ENCODE measurements around the gene SLC25A6. TPM values are rescaled to one million over a fixed set of nuclear protein-coding genes. Genes with fewer than 3 reads are reported as not detected.
"Not testable (repeated sequence)": the region's sequence is repeated elsewhere in the genome, so short reads cannot be mapped to it uniquely, and the experiment has no call there.

SLC25A6 gene
- total RNA-seq, 4 donors from 2014 or later: 60.0 to 69.9 (median 65.1) TPM

DNA sequence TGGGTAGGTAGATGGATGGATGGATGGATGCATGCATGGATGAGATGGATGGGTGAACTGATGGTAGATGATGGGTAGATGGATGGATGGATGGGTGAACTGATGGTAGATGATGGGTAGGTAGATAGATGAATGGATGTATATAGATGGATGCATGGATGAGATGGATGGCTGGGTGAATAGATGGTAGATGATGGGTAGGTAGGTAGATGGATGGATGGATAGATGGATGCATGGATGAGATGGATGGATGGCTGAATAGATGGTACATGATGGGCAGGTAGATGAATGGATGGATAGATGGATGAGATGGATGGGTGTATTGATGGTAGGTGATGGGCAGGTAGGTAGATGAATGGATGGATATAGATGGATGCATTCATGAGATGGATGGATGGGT is 15.1 kb upstream of the SLC25A6 start:
- H3K4me1 ChIP-seq: no peaks in the 10 kb centered on the region
- intact Hi-C loops (cut with DNase I; ENCODE audit: low total_unique reads): no loop called here
- ATAC-seq: no peak

DNA sequence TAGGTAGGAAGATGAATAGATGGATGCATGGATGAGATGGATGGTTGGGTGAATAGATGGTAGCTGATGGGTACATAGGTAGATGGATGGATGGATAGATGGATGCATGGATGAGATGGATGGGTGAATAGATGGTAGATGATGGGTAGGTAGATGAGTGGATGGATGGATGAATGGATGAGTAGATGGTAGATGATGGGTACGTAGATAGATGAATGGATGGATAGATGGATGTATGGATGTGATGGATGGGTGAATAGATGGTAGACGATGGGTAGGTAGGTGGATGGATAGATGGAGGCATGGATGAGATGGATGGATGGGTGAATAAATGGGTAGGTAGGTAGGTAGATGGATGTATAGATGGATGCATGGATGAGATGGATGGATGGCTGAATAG is 13.9 kb upstream of the SLC25A6 start:
- H3K9me3 ChIP-seq; in situ Hi-C loops (cut with MboI; ENCODE audit: low sequenced_read_pairs in 4 of 4); H3K4me3 ChIP-seq; ATAC-seq; H3K4me1 ChIP-seq; H3K27me3 ChIP-seq; intact Hi-C loops (cut with DNase I; ENCODE audit: low total_unique reads); DNase-seq; H3K27ac ChIP-seq: not testable (repeated sequence)
- H3K36me3 ChIP-seq: peaks cover 0 to 52% of the 10 kb centered on the region in 2 donors

More for the DNA sequence above, 15.1 kb upstream of the SLC25A6 start:
- Histone ChIP-seq H3K36me3 (peaks cover 0 to 47% of the 10 kb centered on the region in 2 donors), H3K27ac (no peak overlapping the region), H3K9me3 (no peaks in the 10 kb centered on the region), H3K27me3 (no peaks in the 10 kb centered on the region), H3K4me3 (no peak overlapping the region)
- no peak for DNase-seq
- TF ChIP-seq, protein P1, sequence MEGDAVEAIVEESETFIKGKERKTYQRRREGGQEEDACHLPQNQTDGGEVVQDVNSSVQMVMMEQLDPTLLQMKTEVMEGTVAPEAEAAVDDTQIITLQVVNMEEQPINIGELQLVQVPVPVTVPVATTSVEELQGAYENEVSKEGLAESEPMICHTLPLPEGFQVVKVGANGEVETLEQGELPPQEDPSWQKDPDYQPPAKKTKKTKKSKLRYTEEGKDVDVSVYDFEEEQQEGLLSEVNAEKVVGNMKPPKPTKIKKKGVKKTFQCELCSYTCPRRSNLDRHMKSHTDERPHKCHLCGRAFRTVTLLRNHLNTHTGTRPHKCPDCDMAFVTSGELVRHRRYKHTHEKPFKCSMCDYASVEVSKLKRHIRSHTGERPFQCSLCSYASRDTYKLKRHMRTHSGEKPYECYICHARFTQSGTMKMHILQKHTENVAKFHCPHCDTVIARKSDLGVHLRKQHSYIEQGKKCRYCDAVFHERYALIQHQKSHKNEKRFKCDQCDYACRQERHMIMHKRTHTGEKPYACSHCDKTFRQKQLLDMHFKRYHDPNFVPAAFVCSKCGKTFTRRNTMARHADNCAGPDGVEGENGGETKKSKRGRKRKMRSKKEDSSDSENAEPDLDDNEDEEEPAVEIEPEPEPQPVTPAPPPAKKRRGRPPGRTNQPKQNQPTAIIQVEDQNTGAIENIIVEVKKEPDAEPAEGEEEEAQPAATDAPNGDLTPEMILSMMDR (IDR thresholded peaks at IDR 0.05 in 4 of 5, conservative IDR thresholded peaks at IDR 0.05 in 1 of 5): no peak
- TF ChIP-seq POLR2A (IDR thresholded peaks at IDR 0.05): no peak
- in situ Hi-C loops (cut with MboI; ENCODE audit: low sequenced_read_pairs in 4 of 4): no loop called here

DNA sequence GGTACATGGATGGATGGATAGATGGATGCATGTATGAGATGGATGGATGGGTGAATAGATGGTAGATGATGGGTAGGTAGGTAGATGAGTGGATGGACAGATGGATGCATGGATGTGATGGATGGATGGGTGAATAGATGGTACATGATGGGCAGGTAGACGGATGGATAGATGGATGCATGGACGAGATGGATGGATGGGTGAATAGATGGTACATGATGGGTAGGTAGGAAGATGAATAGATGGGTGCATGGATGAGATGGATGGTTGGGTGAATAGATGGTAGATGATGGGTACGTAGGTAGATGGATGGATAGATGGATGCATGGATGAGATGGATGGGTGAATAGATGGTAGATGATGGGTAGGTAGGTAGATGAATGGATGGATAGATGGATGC is 12.0 kb upstream of the SLC25A6 start:
- DNase-seq; ATAC-seq; H3K27me3 ChIP-seq; H3K9me3 ChIP-seq; H3K4me1 ChIP-seq; H3K4me3 ChIP-seq; H3K27ac ChIP-seq; intact Hi-C loops (cut with DNase I; ENCODE audit: low total_unique reads); in situ Hi-C loops (cut with MboI; ENCODE audit: low sequenced_read_pairs in 4 of 4): not testable (repeated sequence)
- H3K36me3 ChIP-seq: peaks cover 0 to 57% of the 10 kb centered on the region in 2 donors

DNA sequence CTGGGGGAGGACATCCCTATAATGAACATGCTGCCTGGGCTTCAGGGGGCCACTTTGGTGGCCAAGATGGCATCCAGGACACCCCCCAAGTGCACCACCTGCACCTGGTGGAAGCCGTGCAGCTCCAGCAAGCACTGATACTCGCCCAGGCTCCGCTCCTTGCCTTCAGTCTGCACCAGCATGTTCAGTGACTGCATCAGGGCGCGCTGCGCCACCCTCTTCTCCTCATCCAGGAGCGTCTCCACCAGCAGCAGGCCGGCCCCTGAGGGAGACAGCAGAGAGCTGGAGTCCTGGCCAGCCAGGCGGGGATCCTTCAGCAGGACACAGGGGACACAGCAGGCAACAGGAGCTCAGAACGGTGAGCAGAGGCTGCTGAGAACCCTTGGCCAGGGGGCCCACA is 11.3 kb upstream of the SLC25A6 start:
- H3K9me3 ChIP-seq: no peaks in the 10 kb centered on the region
- TF ChIP-seq, protein P1 (IDR thresholded peaks at IDR 0.05 in 4 of 5, conservative IDR thresholded peaks at IDR 0.05 in 1 of 5): no peak
- TF ChIP-seq POLR2A (IDR thresholded peaks at IDR 0.05): no peak
- ATAC-seq (no peak), DNase-seq (no peak)
- H3K27ac ChIP-seq: no peak overlapping the region
- no peak overlapping the region for H3K4me3 ChIP-seq
- in situ Hi-C loops (cut with MboI; ENCODE audit: low sequenced_read_pairs in 4 of 4) (no loop called here), intact Hi-C loops (cut with DNase I; ENCODE audit: low total_unique reads) (no loop called here)
- peaks cover 0 to 57% of the 10 kb centered on the region in 2 donors for H3K36me3 ChIP-seq
- H3K27me3 ChIP-seq: no peaks in the 10 kb centered on the region
- no peaks in the 10 kb centered on the region for H3K4me1 ChIP-seq

DNA sequence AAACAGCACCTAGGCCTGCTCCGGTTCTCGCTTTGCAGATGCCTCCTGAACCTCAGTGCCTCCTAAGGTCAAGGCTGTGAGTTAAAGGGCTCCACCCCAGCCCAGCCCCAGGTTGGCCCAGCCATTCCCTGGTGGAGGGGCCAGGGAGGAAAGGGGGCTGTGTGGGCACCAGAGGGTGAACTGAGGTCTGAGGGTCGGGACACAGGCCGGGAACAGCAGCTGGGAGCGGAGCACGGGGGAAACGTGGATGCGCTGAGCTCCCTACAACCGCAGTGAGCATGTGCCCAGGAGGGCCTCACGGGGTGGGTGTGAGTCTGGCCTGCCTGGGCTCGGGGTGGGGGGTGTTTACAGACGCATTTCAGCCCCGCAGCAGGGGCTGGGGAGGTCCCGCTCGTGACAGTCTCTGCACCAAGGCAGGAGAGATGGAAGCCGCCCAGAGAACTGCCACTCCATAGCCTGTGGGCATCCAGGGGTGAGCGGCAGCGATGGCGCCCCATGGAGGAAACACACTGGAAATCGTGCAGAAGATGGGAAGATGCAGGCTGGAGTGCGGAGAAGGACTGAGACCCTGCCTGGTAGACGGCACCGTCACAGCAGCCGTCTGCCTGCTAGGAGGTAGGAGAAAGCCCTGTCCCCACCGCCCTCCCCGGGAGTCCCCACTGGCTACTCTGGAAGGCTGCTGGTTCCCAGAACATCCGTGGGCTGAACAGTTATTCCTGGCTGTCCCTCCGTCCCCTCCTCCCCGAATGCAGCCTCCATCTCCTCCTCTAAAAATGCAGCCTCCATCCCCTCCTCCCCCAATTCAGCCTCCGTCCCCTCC is 9.9 kb upstream of the SLC25A6 start:
- Histone ChIP-seq H3K36me3 (peaks cover 0 to 51% of the 10 kb centered on the region in 2 donors), H3K9me3 (no peaks in the 10 kb centered on the region), H3K4me3 (no peak overlapping the region), H3K4me1 (no peaks in the 10 kb centered on the region), H3K27ac (no peak overlapping the region), H3K27me3 (no peaks in the 10 kb centered on the region)
- ATAC-seq: no peak
- no peak for TF ChIP-seq POLR2A (IDR thresholded peaks at IDR 0.05)
- TF ChIP-seq, protein P1 (IDR thresholded peaks at IDR 0.05 in 4 of 5, conservative IDR thresholded peaks at IDR 0.05 in 1 of 5): no peak
- intact Hi-C loops (cut with DNase I; ENCODE audit: low total_unique reads) (no loop called here), in situ Hi-C loops (cut with MboI; ENCODE audit: low sequenced_read_pairs in 4 of 4) (no loop called here)
- DNase-seq: no peak
